IMR-90 (cell line): Measurements from ENCODE around the gene CAMTA1. TPM values are rescaled to one million over a fixed set of nuclear protein-coding genes. Genes with fewer than 3 reads are reported as not detected.

Experiments used
- ATAC-seq: fragments of 200-7000 bp; cut with Tn5 transposase; 2 replicates; pipeline ENCODE4 v1.9.1; 2020; ENCODE audit warnings: low read depth, mild to moderate bottlenecking, moderate library complexity
- BruUV-seq: library from RNA; stranded (reverse); fragments of 400-500 nt; replicated peaks from 2 replicates; lab custom pipeline; 2021; lab: Mats Ljungman, UMichigan
- CTCF ChIA-PET: fragments of 300-600 bp; formaldehyde crosslinking; extraction: SDS; loops from one replicate; lab custom pipeline; 2021; ENCODE audit warnings: antibody characterized with exemption; lab: Yijun Ruan, JAX
- POLR2A ChIA-PET: fragments of 300-600 bp; sonication (Branson Sonifier 250); formaldehyde crosslinking; loops from one replicate; lab custom pipeline; 2022; ENCODE audit warnings: antibody characterized with exemption; ENCODE audit not compliant: unreplicated experiment; lab: Charles Lee
- DNase-seq: peaks from one replicate; pipeline ENCODE4 v3.0.0; 2013
- H2AFZ ChIP-seq: replicated peaks from 2 replicates; pipeline ENCODE3; 2013; ENCODE audit warnings: low read length, mild to moderate bottlenecking; ENCODE audit not compliant: poor library complexity
- H2AK5ac ChIP-seq: 2 replicates; pipeline ENCODE4 v1.6.1; 2013; ENCODE audit warnings: low read depth, low read length, inconsistent platforms
- H2AK9ac ChIP-seq: replicated peaks from 2 replicates; pipeline ENCODE3; 2013; ENCODE audit warnings: mild to moderate bottlenecking, low read depth, low read length, moderate library complexity; ENCODE audit not compliant: poor library complexity
- H2BK120ac ChIP-seq: 2 replicates; pipeline ENCODE4 v1.6.1; 2013; ENCODE audit warnings: low read depth, low read length, inconsistent platforms
- H2BK15ac ChIP-seq: 3 replicates; pipeline ENCODE4 v1.6.1; 2013; ENCODE audit warnings: low read depth, low read length, inconsistent platforms
- H2BK20ac ChIP-seq: 2 replicates; pipeline ENCODE4 v1.6.1; 2013; ENCODE audit warnings: low read depth, mild to moderate bottlenecking, inconsistent platforms, low read length, moderate library complexity
- H2BK5ac ChIP-seq: 2 replicates; pipeline ENCODE4 v1.6.1; 2013; ENCODE audit warnings: mild to moderate bottlenecking, low read depth, low read length, inconsistent platforms; ENCODE audit not compliant: poor library complexity, severe bottlenecking
- H3K14ac ChIP-seq: replicated peaks from 2 replicates; pipeline ENCODE4 v1.6.1; 2013; ENCODE audit warnings: low read depth, low read length, inconsistent platforms
- H3K18ac ChIP-seq: 2 replicates; pipeline ENCODE4 v1.6.1; 2013; ENCODE audit warnings: low read depth, low read length, control low read depth
- H3K23ac ChIP-seq: 2 replicates; pipeline ENCODE4 v1.6.1; 2013; ENCODE audit warnings: low read depth, low read length, inconsistent platforms
- H3K27ac ChIP-seq: 2 replicates; pipeline ENCODE4 v1.5.1; 2013; ENCODE audit warnings: mild to moderate bottlenecking, control low read depth, low read length; ENCODE audit not compliant: insufficient read depth
- H3K27me3 ChIP-seq: 2 replicates; pipeline ENCODE4 v1.6.1; 2013; ENCODE audit warnings: low read length; ENCODE audit not compliant: control insufficient read depth, insufficient read depth
- H3K36me3 ChIP-seq: 2 replicates; pipeline ENCODE4 v1.6.1; 2013; ENCODE audit warnings: low read length, mixed read lengths; ENCODE audit not compliant: control insufficient read depth, insufficient read depth
- H3K4ac ChIP-seq: 2 replicates; pipeline ENCODE4 v1.6.1; 2013; ENCODE audit warnings: low read depth, low read length, inconsistent platforms
- H3K4me1 ChIP-seq: 2 replicates; pipeline ENCODE4 v1.6.1; 2013; ENCODE audit warnings: low read length, mixed read lengths; ENCODE audit not compliant: control insufficient read depth, insufficient read depth
- H3K4me2 ChIP-seq: 2 replicates; pipeline ENCODE4 v1.6.1; 2013; ENCODE audit warnings: low read depth, mild to moderate bottlenecking, control low read depth, low read length, moderate library complexity
- H3K4me3 ChIP-seq: 2 replicates; pipeline ENCODE4 v1.5.1; 2013; ENCODE audit warnings: low read depth, mild to moderate bottlenecking, control low read depth, low read length, moderate library complexity; ENCODE audit not compliant: insufficient read depth
- H3K56ac ChIP-seq: 2 replicates; pipeline ENCODE4 v1.6.1; 2013; ENCODE audit warnings: low read length, inconsistent platforms; ENCODE audit not compliant: insufficient read depth; ENCODE audit errors: extremely low read depth
- H3K79me1 ChIP-seq, 2 experiments: 2 replicates each; pipeline ENCODE4 v1.6.1; 2013; ENCODE audit warnings: low read length in 2 of 2, inconsistent platforms in 1 of 2, low read depth in 1 of 2
- H3K9ac ChIP-seq: 2 replicates; pipeline ENCODE4 v1.6.1; 2013; ENCODE audit warnings: low read depth, low read length, control low read depth
- H3K9me1 ChIP-seq: 2 replicates; pipeline ENCODE4 v1.6.1; 2013; ENCODE audit warnings: low read length, inconsistent platforms; ENCODE audit not compliant: insufficient read depth
- H3K9me3 ChIP-seq: 2 replicates; pipeline ENCODE4 v1.6.1; 2013; ENCODE audit warnings: low read length; ENCODE audit not compliant: control insufficient read depth, insufficient read depth
- H4K20me1 ChIP-seq: 2 replicates; pipeline ENCODE4 v1.6.1; 2013; ENCODE audit warnings: low read length, inconsistent platforms; ENCODE audit not compliant: insufficient read depth
- H4K5ac ChIP-seq: 2 replicates; pipeline ENCODE4 v1.6.1; 2013; ENCODE audit warnings: mild to moderate bottlenecking, low read depth, low read length, control low read depth
- H4K8ac ChIP-seq, 2 experiments: 2 replicates each; pipeline ENCODE4 v1.6.1; 2013; ENCODE audit warnings: low read depth in 2 of 2, low read length in 2 of 2, control low read depth in 1 of 2, inconsistent platforms in 1 of 2
- H4K91ac ChIP-seq: 2 replicates; pipeline ENCODE4 v1.6.1; 2013; ENCODE audit warnings: low read depth, low read length, inconsistent platforms; ENCODE audit not compliant: insufficient read depth
- RAD21 ChIP-seq: IDR thresholded peaks from 2 replicates; pipeline ENCODE4 v1.6.1; 2012; ENCODE audit warnings: low read length, improper control_type of control experiment
- WGBS, 2 experiments: methylation state at CpG; one replicate each; pipeline versions ENCODE4 v1.1.5 to v1.1.7; 2013; ENCODE audit warnings: missing lambda C conversion rate in 2 of 2; ENCODE audit not compliant: insufficient read length in 1 of 2; ENCODE audit errors: extremely low coverage in 2 of 2; 5-methylcytosine and 5-hydroxymethylcytosine counted together
- dilution Hi-C: fragments of 300-500 bp; cut with HindIII; formaldehyde crosslinking; loops from one replicate; pipeline ENCODE4 v1.14.3; 2018; ENCODE audit warnings: low sequenced_read_pairs; ENCODE audit not compliant: unreplicated experiment
- in situ Hi-C: fragments of 300-500 bp; cut with MboI; formaldehyde crosslinking; loops from 3 replicates; pipeline ENCODE4 v1.14.3; 2019; ENCODE audit warnings: low sequenced_read_pairs, inconsistent platforms, mixed read lengths
- intact Hi-C: fragments of 100-400 bp; cut with micrococcal nuclease; formaldehyde crosslinking; loops from 2 replicates; pipeline ENCODE4 v1.10.0; 2022
- polyA plus RNA-seq, 3 experiments: library from polyadenylated mRNA; depleted of rRNA; stranded (reverse); fragments of >200 nt; gene quantifications; 2 replicates each; pipeline ENCODE4 v1.2.3, GENCODE V29; 2012; ENCODE audit warnings: low replicate concordance in 1 of 3
- total RNA-seq: library from RNA; depleted of rRNA; stranded (reverse); fragments of >200 nt; gene quantifications from 2 replicates; pipeline ENCODE4 v1.2.3, GENCODE V29; 2012

Gene CAMTA1
- total and polyA plus RNA-seq, 2 of the 4 experiments (the other 2 are of a cell fraction) = 35.5 to 74.3 TPM

- H3K56ac ChIP-seq = no peak overlapping the region
- H2BK20ac ChIP-seq = no peak overlapping the region
- H4K20me1 ChIP-seq = no peaks in the 10 kb centered on the region
- no peak overlapping the region for H3K9ac ChIP-seq
- H2BK15ac ChIP-seq = no peak overlapping the region; the same call in 2 of the 3 replicates
- H3K18ac ChIP-seq = no peak overlapping the region
- no peaks in the 10 kb centered on the region for H3K79me1 ChIP-seq
- no peak overlapping the region for H4K91ac ChIP-seq
- no CpG with 5 or more reads among the region's 2 CpGs for WGBS, 2 experiments
- dilution Hi-C loops (no loop called here), intact Hi-C loops (no loop called here), in situ Hi-C loops (no loop called here)
- no peaks in the 10 kb centered on the region; the same call in 1 of the 2 replicates for H3K9me3 ChIP-seq
- DNase-seq (no peak), ATAC-seq (no peak)
- peaks cover 17% of the 10 kb centered on the region; the same call in 1 of the 2 replicates for H3K9me1 ChIP-seq
- H2BK5ac ChIP-seq = no peak overlapping the region
- ChIA-PET POLR2A (no interaction called here), CTCF (no interaction called here)
- no peak overlapping the region for H2AK9ac ChIP-seq
- H3K4me1 ChIP-seq = peaks cover 21% of the 10 kb centered on the region
- H3K27me3 ChIP-seq = no peaks in the 10 kb centered on the region
- H3K4ac ChIP-seq = no peak overlapping the region
- no peak overlapping the region for H3K14ac ChIP-seq
- no peak for TF ChIP-seq RAD21
- no peak overlapping the region for H2AK5ac ChIP-seq
- no peak overlapping the region for H4K8ac ChIP-seq
- peak overlapping the region; percentile 65 for H2AFZ ChIP-seq
- H3K36me3 ChIP-seq = no peaks in the 10 kb centered on the region
- no peak overlapping the region for H3K23ac ChIP-seq
- H3K4me2 ChIP-seq = no peak overlapping the region
- H2BK120ac ChIP-seq = no peak overlapping the region
- H3K27ac ChIP-seq = no peak overlapping the region
- no peak overlapping the region for H3K4me3 ChIP-seq
- H4K5ac ChIP-seq = no peak overlapping the region
- BruUV-seq = no TSS peak
Measured at GRCh38 chr1:7278045-7278444, 492.8 kb downstream of the CAMTA1 start.
